HG02938 (cell line): ENCODE data around the gene SIRT2.
"Not testable (repeated sequence)": the region's sequence is repeated elsewhere in the genome, so short reads cannot be mapped to it uniquely, and the experiment has no call there.

Experiments
- ATAC-seq: cut with Tn5 transposase; IDR thresholded peaks from one replicate; pipeline ENCODE4 v1.9.1; 2021; ENCODE audit warnings: mild to moderate bottlenecking, moderate library complexity; ENCODE audit not compliant: unreplicated experiment

Gene SIRT2

DNA sequence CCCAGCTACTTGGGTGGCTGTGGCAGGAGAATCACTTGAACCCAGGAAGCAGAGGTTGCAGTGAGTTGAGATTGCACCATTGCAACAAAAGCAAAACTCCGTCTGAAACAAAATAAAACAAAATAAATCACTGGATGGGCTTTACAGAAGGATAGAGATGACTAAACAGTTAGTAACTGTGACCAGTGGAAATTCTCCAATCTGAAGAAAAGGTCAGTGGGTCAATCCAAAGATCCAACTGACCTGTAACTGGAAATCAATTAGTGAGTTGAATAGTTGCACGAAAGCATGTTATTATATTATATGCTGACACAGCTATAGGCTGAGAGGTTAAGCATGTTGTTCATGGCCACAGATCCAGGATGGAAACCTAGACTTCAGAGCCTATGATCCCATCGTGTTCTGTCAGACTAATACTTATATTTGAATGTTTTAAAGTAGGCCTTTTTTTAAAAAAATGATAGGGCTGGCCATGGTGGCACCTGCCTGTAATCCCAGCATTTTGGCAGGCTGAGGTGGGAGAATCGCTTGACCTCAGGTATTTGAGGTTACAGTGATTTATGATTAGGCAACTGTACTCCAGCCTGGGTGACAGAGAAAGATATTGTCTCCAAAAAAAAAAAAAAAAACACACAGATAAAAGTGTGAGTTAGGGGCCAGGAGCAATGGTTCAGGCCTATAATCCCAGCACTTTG is 69.2 kb downstream of the SIRT2 start:
- no peak for ATAC-seq

DNA sequence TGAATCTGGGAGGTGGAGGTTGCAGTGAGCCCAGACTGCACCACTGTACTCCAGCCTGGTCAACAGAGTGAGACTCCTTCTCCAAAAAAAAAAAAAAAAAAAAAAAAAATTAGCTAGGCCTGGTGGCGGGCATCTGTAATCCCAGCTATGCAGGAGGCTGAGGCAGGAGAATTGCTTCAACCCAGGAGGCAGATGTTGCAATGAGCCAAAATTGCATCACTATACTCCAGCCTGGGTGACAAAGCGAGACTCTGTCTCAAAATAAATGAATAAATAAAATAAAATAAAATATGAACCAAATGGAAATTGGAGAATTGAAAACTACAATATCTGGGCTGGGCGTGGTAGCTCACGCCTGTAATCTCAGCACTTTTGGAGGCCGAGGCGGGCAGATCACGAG is 70.2 kb downstream of the SIRT2 start:
- not testable (repeated sequence) for ATAC-seq
